Activated T-cell treated with anti-CD3 and anti-CD28 coated beads for 1 hour (primary cell): ENCODE data around the gene FOLR1.

ENCODE experiments used
- DNase-seq: peaks from one replicate; pipeline ENCODE4 v3.0.0-alpha.2; 2020; ENCODE audit warnings: low read depth

Gene FOLR1

DNA sequence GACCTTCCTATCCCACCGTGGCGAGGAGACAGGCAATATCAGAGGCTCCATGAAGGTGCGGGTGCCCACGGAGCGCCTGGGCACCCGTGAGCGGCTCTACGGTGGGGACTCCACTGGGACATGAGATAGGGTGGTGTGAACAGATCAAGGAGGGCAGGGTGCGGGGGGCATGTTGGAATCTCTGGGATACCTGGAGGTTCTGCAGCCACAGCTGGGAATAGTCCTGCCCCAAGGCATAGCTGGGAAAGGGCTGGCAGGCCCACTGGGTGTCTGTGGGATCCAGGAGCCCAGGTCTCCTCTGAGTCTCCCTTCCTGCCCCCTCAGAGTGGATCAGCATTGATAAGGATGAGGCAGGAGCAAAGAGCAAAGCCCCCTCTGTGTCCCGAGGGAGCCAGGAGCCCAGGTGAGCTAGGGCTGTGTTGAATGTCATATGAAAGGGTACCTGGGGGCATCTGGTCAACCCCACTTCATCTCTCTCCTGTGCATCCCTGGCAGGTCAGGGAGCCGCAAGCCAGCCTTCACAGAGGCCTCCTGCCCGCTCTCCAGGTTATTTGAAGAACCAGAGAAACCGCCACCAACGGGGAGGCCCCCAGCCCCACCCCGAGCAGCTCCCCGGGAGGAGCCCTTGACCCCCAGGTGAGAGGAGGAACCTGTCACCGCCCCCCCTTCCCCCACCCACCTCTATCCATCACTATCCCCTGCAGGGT is 43.6 kb downstream of the FOLR1 start:
- DNase-seq = no peak

DNA sequence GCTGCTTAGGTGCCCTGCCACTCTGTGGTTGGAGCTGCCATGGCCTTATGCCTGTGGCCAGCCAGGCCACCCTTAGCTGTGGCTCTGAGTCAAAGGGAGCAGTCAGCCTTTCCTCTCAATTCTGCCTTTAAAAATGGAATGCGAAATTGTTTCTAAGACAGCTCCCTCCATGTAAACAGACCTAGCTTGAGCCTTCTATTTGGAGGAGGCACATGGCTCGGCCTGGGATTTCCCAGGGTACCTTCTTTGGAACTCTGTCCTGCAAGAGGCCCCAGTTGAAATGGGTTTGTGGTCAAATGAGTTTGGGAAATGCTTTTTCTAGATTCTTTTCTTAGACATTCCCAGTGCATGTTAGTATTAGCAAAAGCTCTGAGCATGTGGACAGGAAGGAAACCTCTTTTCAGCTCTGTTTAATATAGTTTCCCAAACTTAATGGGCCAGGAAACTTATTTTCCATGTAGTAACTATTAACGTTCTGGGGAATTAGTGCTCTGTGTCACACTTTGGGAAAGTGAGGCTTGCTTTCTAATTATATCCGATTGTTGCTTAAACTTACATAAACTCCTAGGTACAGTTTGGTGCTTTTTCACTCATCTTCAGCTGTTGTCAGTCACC is 44.2 kb downstream of the FOLR1 start:
- no peak for DNase-seq

- DNase-seq = no peak
Observed at GRCh38 chr11:72236774-72237111, 44.8 kb downstream of the FOLR1 start.

GRCh38 chr11:72237112-72237931 is 45.4 kb downstream of the FOLR1 start:
- DNase-seq = no peak

DNA sequence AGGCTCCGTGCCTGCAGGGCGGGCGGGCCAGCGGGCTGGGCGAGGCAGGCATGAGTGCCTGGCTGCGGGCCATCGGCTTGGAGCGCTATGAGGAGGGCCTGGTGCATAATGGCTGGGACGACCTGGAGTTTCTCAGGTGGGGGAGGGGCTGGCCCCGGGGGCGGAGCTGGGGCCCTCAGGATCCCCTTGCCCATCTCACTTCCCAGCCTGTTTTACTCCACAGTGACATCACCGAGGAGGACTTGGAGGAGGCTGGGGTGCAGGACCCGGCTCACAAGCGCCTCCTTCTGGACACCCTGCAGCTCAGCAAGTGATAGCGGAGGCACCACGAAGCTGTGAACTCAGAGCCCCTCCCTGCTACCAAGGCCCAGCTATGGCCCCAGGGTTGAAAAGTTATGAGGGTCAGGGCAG is 46.1 kb downstream of the FOLR1 start:
- DNase-seq = peak; percentile 28

DNA sequence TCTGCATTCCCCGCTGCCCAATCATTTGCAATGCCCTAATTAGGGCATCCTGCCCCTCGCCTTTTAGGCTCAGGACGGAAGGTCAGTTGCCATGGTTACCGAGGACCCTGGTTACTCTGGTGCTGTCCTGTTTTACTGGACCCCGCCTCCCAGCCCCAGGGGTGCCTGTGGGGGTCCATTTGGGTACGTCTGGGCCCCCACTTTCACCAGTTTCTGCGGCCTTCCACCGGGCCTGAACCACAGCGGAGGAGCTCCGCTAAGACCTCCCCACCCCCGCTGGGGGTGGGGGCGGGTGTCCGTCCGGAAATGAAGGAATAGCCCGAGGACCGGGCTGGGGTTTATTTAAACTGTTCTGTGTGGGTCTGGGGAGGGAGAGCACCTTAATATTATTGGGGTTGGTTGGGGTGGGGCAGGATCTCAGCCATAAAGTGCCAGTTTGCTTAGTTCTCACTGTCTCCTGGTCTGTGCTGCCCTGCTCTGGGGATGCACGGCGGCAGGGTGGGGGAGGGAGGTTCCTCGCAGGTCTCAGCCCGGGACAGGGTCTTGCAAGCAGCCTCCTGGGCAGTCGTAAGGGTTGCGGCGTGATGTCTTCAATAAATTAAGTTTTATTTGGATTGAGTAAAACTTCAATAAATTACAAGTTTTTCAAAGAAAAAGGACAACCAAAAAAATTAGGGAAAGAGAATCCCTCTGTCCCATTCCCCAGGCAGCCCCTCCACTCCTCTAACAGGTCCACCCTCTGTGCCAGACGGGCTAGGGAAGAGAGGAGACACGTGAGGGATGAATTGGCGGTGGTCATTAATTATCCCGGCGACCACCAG is 46.8 kb downstream of the FOLR1 start:
- no peak for DNase-seq

- DNase-seq = no peak
Observed at GRCh38 chr11:72239313-72239848, 47.4 kb downstream of the FOLR1 start.

- DNase-seq = no peak
Observed at GRCh38 chr11:72239849-72240460, 48.0 kb downstream of the FOLR1 start.

- DNase-seq = no peak
Observed at GRCh38 chr11:72240461-72241290, 48.7 kb downstream of the FOLR1 start.

- DNase-seq = no peak
Observed at GRCh38 chr11:72241291-72241781, 49.4 kb downstream of the FOLR1 start.

DNA sequence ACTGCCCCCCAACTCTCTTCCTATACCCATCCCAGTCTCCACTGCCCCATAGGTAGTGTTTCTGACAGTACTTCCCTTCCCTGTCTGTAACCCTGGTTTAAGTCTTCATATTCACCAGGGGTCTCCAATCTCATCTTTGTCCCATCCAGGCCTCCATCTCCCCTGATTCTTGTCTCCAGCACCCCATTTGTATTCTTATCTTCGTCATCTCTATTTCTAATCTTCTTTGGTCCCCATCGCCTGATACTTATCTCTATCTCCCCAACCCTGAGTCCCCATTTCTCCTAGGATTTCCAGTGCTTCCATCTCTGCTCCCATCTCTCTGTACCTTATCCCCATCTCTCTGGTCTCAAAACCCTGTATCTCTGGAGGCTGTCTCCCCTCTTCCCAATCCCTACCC is 50.2 kb downstream of the FOLR1 start:
- DNase-seq = no peak

DNA sequence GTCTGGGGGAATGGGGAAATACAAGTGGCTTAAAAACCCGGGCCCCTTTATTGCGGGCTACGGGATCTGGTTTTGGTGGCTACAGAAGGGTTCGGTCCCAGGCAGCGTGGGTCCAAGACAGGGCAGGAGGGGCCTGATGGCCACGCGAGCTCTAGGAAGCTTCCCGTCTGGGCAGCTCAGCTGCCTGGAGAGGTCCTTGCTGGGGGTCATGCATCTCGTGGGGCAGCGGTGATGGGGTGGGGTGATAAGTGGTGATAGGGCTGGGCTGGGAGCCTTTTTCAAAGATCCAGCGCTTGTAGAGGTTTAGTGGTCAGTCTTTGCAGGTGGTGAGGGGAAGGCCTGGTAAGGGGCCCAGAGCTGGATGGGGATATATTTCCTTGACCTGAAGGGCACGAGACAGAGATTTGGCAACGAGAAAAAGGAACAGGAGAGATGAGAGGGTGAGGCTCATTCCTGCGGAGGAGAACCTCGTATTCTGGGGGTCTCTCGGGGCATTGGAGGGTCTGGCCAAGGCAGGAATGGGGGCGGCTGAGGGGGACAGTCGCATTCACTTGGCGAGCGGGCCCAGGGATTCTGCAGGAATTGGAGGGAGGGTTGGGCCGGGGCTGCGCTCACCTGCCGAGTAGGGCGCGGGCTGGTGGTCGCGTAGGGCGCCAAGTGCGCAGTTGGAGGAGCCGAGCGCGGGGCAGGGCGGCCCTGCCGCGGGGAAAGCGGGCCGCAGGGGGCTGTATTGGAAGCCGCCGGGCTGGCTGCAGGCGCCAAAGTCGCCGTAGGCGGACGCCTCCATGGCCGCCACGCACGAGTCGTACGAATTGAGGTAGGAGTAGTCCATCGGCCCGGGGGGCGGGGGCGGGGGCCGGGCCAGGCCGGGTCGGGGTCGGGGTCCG is 51.5 kb downstream of the FOLR1 start:
- no peak for DNase-seq

GRCh38 chr11:72244060-72244360 is 52.1 kb downstream of the FOLR1 start, which contains the start of gene PHOX2A:
Gene PHOX2A (minus strand): TSS chr11:72244176. CDS start chr11:72244004, 172 bp downstream.
- no peak for DNase-seq

DNA sequence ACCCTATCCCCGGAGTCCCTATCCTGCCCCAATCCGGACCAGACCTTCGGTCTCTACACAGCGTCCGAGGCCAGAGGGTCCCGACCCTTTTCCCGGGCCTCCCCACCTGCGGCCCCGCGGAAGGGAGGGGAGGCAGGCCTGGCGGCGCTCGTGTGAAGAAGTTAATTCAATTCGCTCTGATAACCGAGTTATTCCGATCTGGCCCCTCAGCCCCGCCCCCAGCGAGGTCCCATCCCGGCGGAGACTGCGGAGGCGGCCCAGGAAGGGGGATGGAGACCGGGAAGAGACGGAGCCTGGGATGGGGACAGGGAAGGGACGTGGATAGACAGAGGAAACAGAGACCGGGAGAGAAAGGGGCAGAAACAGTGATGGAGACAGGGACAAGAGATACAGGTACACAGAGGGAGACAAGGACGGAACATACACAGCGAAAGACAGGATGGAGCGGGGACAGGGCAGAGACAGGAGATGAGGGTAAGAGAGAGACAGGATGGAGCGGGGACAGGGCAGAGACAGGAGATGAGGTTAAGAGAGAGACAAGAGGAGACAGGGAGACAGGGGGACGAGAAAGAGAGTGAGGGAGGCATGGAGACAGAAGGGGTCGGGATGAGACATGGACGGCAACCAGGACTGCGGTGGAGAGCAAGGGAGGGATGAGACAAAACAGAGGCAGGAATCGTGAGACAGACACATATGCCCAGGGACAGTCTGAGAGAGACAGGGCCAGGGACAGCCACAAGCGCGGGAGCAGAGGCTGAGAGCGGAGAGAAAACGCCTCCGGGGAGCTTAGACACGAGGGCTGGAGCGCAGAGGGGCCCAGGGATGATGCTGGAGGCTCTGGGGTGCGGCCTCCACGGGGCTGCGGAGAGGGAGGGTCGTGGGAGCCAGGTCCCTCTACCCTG is 52.7 kb downstream of the FOLR1 start:
- DNase-seq = no peak

- no peak for DNase-seq
Observed at GRCh38 chr11:72245263-72245816, 53.4 kb downstream of the FOLR1 start.
